ENCODE results near the gene LMBR1. TPM values are rescaled to one million over a fixed set of nuclear protein-coding genes. Genes with fewer than 3 reads are reported as not detected.
"Not testable (repeated sequence)": the region's sequence is repeated elsewhere in the genome, so short reads cannot be mapped to it uniquely, and the experiment has no call there.

Gene LMBR1
- polyA plus RNA-seq, 1 donor = 29.3 TPM

DNA sequence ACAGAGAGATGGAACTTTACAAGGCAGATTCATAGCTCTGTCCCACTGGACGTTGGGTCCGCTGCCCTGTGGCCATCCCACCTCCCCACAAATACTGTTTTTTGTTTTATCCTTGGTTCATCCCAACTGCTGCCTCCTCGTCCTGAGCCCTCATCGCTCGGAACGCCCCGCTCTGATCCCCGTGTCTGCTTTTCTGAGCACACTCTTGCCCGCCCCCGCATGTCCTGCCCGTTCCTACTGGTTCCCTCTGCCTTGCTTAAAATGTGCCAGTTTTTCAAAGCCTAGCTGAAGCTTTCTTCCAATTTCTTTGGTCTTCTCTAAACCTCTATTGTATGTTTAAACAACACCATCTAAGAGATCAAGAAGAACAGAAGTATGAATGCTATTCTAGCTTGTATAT, 233.0 kb downstream of the LMBR1 start:
- no peak overlapping the region for H3K27ac ChIP-seq (ENCODE audit: low read length)
- DNase-seq = no peak
- peaks cover 16% of the 10 kb centered on the region for H3K4me1 ChIP-seq (ENCODE audit: control insufficient read depth, insufficient read depth, low read length)
- H3K36me3 ChIP-seq (ENCODE audit: control insufficient read depth, insufficient read depth, low read length) = no peaks in the 10 kb centered on the region
- no peaks in the 10 kb centered on the region for H3K27me3 ChIP-seq (ENCODE audit: control insufficient read depth, insufficient read depth, low read length)
- H3K9me3 ChIP-seq (ENCODE audit: control insufficient read depth, low read depth, low read length) = peaks cover 2% of the 10 kb centered on the region
- no CpG with 5 or more reads among the region's 11 CpGs for WGBS (ENCODE audit: insufficient coverage, low lambda C conversion rate)
- H3K4me3 ChIP-seq (ENCODE audit: low read length) = no peak overlapping the region

DNA sequence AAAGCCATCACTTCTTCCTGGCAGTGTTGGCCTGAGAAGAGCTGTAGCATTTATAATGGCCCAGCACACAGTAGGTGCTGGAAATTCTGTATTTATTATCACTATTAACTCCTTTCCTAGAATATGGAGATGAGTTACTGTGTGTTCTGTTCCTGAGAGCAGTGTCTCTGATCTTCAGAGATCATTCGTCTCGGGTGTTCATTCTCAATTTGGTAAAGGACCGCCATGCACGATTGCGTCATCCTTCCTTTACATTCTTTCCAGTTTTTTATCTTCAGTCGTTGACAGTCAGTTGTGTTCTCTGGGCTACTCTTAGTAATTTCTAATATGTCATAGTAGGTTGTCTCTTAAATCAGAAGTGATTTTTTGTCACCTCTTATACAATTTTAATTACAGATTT, 233.8 kb downstream of the LMBR1 start:
- Histone ChIP-seq H3K27ac (ENCODE audit: low read length) (no peak overlapping the region), H3K4me1 (ENCODE audit: control insufficient read depth, insufficient read depth, low read length) (peaks cover 16% of the 10 kb centered on the region), H3K9me3 (ENCODE audit: control insufficient read depth, low read depth, low read length) (peaks cover 2% of the 10 kb centered on the region), H3K4me3 (ENCODE audit: low read length) (no peak overlapping the region), H3K36me3 (ENCODE audit: control insufficient read depth, insufficient read depth, low read length) (no peaks in the 10 kb centered on the region), H3K27me3 (ENCODE audit: control insufficient read depth, insufficient read depth, low read length) (no peaks in the 10 kb centered on the region)
- 87% methylated on average over 3 of the region's 6 CpGs for WGBS (ENCODE audit: insufficient coverage, low lambda C conversion rate)
- DNase-seq = no peak

DNA sequence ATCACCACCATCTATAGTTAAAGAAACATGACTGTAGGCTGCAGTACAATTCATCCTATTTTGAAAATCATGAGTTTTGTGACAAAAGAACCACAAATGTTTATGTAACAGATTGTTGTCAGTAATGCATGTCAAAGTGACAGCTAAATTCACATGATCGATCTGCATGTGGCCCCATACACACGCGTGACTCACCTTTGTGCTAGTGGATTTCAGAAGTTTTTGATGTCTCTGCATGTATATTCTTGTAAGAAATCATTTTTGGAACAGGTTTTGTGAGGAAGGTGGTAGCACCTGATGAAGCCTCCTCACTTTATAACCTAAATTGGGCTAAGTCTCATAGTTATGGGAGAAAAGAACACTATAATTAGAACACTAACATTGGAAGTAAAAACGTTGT, 235.3 kb downstream of the LMBR1 start:
- no peak overlapping the region for H3K4me3 ChIP-seq (ENCODE audit: low read length)
- no peaks in the 10 kb centered on the region for H3K27me3 ChIP-seq (ENCODE audit: control insufficient read depth, insufficient read depth, low read length)
- H3K36me3 ChIP-seq (ENCODE audit: control insufficient read depth, insufficient read depth, low read length) = no peaks in the 10 kb centered on the region
- no peak overlapping the region for H3K27ac ChIP-seq (ENCODE audit: low read length)
- H3K4me1 ChIP-seq (ENCODE audit: control insufficient read depth, insufficient read depth, low read length) = peaks cover 16% of the 10 kb centered on the region
- WGBS (ENCODE audit: insufficient coverage, low lambda C conversion rate) = 50% methylated on average over 1 of the region's 4 CpGs
- DNase-seq = no peak
- H3K9me3 ChIP-seq (ENCODE audit: control insufficient read depth, low read depth, low read length) = peaks cover 2% of the 10 kb centered on the region

DNA sequence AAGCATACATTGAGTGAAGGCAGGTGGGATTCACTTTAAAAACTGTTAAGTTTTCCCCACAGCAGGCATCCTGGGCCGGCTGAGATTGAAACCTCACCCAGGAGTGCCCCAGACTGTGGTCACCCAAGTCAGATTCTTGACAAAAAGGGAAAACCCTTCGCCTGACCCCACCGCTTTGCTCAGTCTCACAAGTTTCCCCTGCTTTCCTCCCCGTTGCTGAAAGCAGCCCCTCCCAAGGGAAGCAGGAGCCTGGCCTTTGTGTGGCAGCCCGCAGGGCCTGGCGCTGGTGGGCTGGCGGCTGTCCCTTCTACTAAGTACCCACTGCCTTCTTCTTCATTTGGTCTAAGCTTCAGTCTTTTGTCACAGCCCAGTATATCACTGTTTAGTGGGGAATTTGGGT, 236.4 kb downstream of the LMBR1 start:
- DNase-seq = no peak
- H3K4me1 ChIP-seq (ENCODE audit: control insufficient read depth, insufficient read depth, low read length) = peaks cover 11% of the 10 kb centered on the region
- no peaks in the 10 kb centered on the region for H3K36me3 ChIP-seq (ENCODE audit: control insufficient read depth, insufficient read depth, low read length)
- WGBS (ENCODE audit: insufficient coverage, low lambda C conversion rate) = no CpG with 5 or more reads among the region's 7 CpGs
- H3K27me3 ChIP-seq (ENCODE audit: control insufficient read depth, insufficient read depth, low read length) = no peaks in the 10 kb centered on the region
- H3K4me3 ChIP-seq (ENCODE audit: low read length) = no peak overlapping the region
- H3K27ac ChIP-seq (ENCODE audit: low read length) = no peak overlapping the region
- H3K9me3 ChIP-seq (ENCODE audit: control insufficient read depth, low read depth, low read length) = peaks cover 2% of the 10 kb centered on the region

DNA sequence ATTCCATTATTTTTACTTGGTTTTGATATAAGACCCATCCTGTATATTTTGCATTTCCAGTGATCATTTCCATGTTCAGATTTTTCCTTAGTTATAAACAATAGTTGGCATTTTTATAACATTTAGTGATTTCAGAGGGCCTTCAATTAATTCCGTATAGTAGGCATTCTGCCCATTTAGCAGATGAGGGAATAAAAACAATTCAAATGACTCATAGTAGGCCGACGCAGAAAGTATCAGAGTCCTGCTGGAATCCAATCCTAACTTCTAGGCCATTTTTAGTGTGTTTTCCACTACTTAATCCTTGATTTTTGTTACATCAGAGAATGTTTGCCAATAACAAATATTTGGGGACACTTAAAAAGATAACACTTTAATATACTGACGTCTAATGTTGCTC, 237.0 kb downstream of the LMBR1 start:
- no peak overlapping the region for H3K27ac ChIP-seq (ENCODE audit: low read length)
- H3K36me3 ChIP-seq (ENCODE audit: control insufficient read depth, insufficient read depth, low read length) = no peaks in the 10 kb centered on the region
- H3K4me3 ChIP-seq (ENCODE audit: low read length) = no peak overlapping the region
- 78% methylated on average over 4 of the region's 4 CpGs for WGBS (ENCODE audit: insufficient coverage, low lambda C conversion rate)
- no peak for DNase-seq
- H3K4me1 ChIP-seq (ENCODE audit: control insufficient read depth, insufficient read depth, low read length) = peaks cover 5% of the 10 kb centered on the region
- peaks cover 2% of the 10 kb centered on the region for H3K9me3 ChIP-seq (ENCODE audit: control insufficient read depth, low read depth, low read length)
- no peaks in the 10 kb centered on the region for H3K27me3 ChIP-seq (ENCODE audit: control insufficient read depth, insufficient read depth, low read length)

GRCh38 chr7:156655251-156655650, 237.7 kb downstream of the LMBR1 start:
- no peak overlapping the region for H3K27ac ChIP-seq (ENCODE audit: low read length)
- H3K4me3 ChIP-seq (ENCODE audit: low read length) = no peak overlapping the region
- no peaks in the 10 kb centered on the region for H3K27me3 ChIP-seq (ENCODE audit: control insufficient read depth, insufficient read depth, low read length)
- H3K36me3 ChIP-seq (ENCODE audit: control insufficient read depth, insufficient read depth, low read length) = no peaks in the 10 kb centered on the region
- peaks cover 2% of the 10 kb centered on the region for H3K9me3 ChIP-seq (ENCODE audit: control insufficient read depth, low read depth, low read length)
- no peak for DNase-seq
- no CpG with 5 or more reads among the region's 6 CpGs for WGBS (ENCODE audit: insufficient coverage, low lambda C conversion rate)
- no peaks in the 10 kb centered on the region for H3K4me1 ChIP-seq (ENCODE audit: control insufficient read depth, insufficient read depth, low read length)

- Histone ChIP-seq H3K4me1 (ENCODE audit: control insufficient read depth, insufficient read depth, low read length) (no peaks in the 10 kb centered on the region), H3K36me3 (ENCODE audit: control insufficient read depth, insufficient read depth, low read length) (no peaks in the 10 kb centered on the region), H3K4me3 (ENCODE audit: low read length) (no peak overlapping the region), H3K9me3 (ENCODE audit: control insufficient read depth, low read depth, low read length) (peaks cover 2% of the 10 kb centered on the region), H3K27me3 (ENCODE audit: control insufficient read depth, insufficient read depth, low read length) (no peaks in the 10 kb centered on the region), H3K27ac (ENCODE audit: low read length) (no peak overlapping the region)
- WGBS (ENCODE audit: insufficient coverage, low lambda C conversion rate) = 100% methylated on average over 3 of the region's 10 CpGs
- no peak for DNase-seq
These were observed 238.3 kb downstream of the LMBR1 start for GRCh38 chr7:156654511-156655234.

- Histone ChIP-seq H3K27me3 (ENCODE audit: control insufficient read depth, insufficient read depth, low read length) (no peaks in the 10 kb centered on the region), H3K4me3 (ENCODE audit: low read length) (no peak overlapping the region), H3K4me1 (ENCODE audit: control insufficient read depth, insufficient read depth, low read length) (no peaks in the 10 kb centered on the region), H3K9me3 (ENCODE audit: control insufficient read depth, low read depth, low read length) (peaks cover 2% of the 10 kb centered on the region), H3K36me3 (ENCODE audit: control insufficient read depth, insufficient read depth, low read length) (no peaks in the 10 kb centered on the region), H3K27ac (ENCODE audit: low read length) (no peak overlapping the region)
- DNase-seq = no peak
- WGBS (ENCODE audit: insufficient coverage, low lambda C conversion rate) = no CpG with 5 or more reads among the region's 8 CpGs
These were observed 240.0 kb downstream of the LMBR1 start for GRCh38 chr7:156652886-156653568.

GRCh38 chr7:156651474-156651873, 241.5 kb downstream of the LMBR1 start:
- no peaks in the 10 kb centered on the region for H3K9me3 ChIP-seq (ENCODE audit: control insufficient read depth, low read depth, low read length)
- no peak for DNase-seq
- no peaks in the 10 kb centered on the region for H3K36me3 ChIP-seq (ENCODE audit: control insufficient read depth, insufficient read depth, low read length)
- no peak overlapping the region for H3K4me3 ChIP-seq (ENCODE audit: low read length)
- no peak overlapping the region for H3K27ac ChIP-seq (ENCODE audit: low read length)
- 100% methylated on average over 2 of the region's 4 CpGs for WGBS (ENCODE audit: insufficient coverage, low lambda C conversion rate)
- H3K4me1 ChIP-seq (ENCODE audit: control insufficient read depth, insufficient read depth, low read length) = no peaks in the 10 kb centered on the region
- H3K27me3 ChIP-seq (ENCODE audit: control insufficient read depth, insufficient read depth, low read length) = no peaks in the 10 kb centered on the region

GRCh38 chr7:156650042-156650441, 242.9 kb downstream of the LMBR1 start:
- Histone ChIP-seq H3K36me3 (ENCODE audit: control insufficient read depth, insufficient read depth, low read length) (no peaks in the 10 kb centered on the region), H3K4me3 (ENCODE audit: low read length) (no peak overlapping the region), H3K9me3 (ENCODE audit: control insufficient read depth, low read depth, low read length) (no peaks in the 10 kb centered on the region), H3K27ac (ENCODE audit: low read length) (no peak overlapping the region), H3K4me1 (ENCODE audit: control insufficient read depth, insufficient read depth, low read length) (no peaks in the 10 kb centered on the region), H3K27me3 (ENCODE audit: control insufficient read depth, insufficient read depth, low read length) (no peaks in the 10 kb centered on the region)
- peak; percentile 19 to 50 for DNase-seq
- 80% methylated on average over 1 of the region's 9 CpGs for WGBS (ENCODE audit: insufficient coverage, low lambda C conversion rate)

DNA sequence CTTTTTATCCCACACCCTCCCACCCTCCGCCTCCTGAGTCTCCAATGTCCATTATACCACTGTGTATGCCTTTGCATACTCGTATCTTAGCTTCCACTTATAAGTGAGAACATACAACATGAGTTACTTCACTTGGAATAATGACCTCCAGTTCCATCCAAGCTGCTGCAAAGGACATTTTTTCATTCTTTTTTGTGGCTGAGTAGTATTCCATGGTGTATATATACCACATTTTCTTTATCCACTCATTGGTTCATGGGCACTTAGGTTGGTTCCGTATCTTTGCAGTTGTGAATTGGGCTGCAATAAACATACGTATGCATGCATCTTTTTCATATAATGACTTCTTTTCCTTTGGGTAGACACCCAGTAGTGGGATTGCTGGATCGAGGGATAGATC, 245.7 kb downstream of the LMBR1 start:
- not testable (repeated sequence) for DNase-seq; H3K27ac ChIP-seq (ENCODE audit: low read length); H3K4me3 ChIP-seq (ENCODE audit: low read length); H3K36me3 ChIP-seq (ENCODE audit: control insufficient read depth, insufficient read depth, low read length); H3K27me3 ChIP-seq (ENCODE audit: control insufficient read depth, insufficient read depth, low read length); H3K4me1 ChIP-seq (ENCODE audit: control insufficient read depth, insufficient read depth, low read length); H3K9me3 ChIP-seq (ENCODE audit: control insufficient read depth, low read depth, low read length)
- 100% methylated on average over 1 of the region's 5 CpGs for WGBS (ENCODE audit: insufficient coverage, low lambda C conversion rate)
